LoVo (cell line): ENCODE measurements around the gene HARBI1.
A peak's percentile ranks its signal among the peaks of the same experiment; 100 is the strongest.

ENCODE experiments used
- DNase-seq: peaks from one replicate; pipeline ENCODE4 v3.0.0-alpha.2; 2016; ENCODE audit warnings: low spot score

Gene HARBI1

DNA sequence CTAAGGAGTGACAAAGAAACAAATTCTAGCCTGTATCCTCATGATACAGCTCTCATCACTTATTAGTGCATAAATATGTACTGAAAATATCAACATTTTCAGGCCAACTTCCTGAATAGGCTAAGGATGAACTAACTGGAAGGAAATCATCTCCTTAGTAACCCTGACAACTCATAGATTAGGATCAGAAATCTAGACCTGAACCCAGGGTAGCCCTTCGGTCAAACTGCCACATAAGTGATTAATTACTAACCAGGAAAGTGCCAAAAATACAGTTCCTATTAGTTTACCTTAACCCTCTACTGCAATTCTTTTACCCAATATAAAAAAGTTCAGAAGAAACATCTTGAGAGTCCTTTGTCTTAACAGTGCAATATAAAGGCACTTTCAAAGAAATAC is 63.2 kb downstream of the HARBI1 start:
- DNase-seq = peak; percentile 53
